ENCODE results near the gene LRR1. TPM values are rescaled to one million over a fixed set of nuclear protein-coding genes. Genes with fewer than 3 reads are reported as not detected.

Gene LRR1
- total and polyA plus RNA-seq, 9 of the 15 experiments (the other 6 are each of a cell fraction or from before 2014, with no cell fraction given), result 26.5 to 58.1 (median 31.8) TPM

DNA sequence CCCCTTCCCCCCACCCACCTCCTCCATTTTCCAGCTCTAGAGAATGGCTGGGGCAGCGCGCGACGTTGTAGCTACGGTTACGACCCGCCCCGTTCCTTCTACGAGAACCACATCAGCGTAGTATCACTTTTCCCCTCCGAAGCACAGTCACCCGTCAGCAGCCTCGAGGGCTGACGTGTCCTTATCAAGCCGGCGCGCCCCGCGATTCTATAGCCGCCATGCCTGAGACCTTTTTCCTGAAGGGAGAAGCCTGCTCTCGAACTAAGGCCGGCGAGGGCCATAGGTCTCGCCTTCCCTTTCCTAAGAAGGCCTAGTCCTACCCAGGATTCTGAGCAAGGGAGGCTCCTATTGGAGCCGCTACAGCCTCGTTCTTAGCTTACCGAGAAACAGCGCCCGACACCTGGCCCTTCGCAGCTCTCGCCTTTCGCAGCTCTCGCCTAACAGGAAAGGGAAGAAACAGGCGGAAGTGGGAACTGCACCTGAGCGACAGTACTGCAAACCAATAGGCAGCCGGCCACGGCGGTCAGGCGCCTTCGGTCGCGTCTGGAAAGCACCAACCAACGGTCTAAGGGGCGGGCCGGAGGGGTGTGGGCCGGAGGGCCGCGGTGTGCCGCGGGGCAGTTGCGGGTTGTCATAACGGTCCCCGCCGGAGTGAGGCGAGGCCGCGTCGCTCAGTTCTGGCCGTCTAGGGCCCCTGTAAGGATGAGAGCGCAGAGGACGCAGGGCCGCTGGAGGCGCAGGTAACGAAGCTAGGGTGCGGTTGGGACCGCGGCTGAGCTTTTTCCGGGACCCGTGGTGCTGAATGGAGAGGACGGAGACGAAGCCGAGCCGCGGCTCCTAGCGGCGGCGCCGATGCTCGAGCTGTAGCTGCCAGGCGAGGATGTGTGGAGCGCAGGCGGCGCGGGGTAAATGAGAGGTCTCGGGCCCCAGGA, 21.7 kb downstream of the LRR1 start, which contains the start of the genes MGAT2 and RPL36AL (continued):
- TF ChIP-seq MYC (IDR thresholded peaks at IDR 0.05; ENCODE audit: low read depth, low read length) (peak; percentile 45; the same call in 1 of the 2 replicates), MYC (CRISPR knock-in tag; IDR thresholded peaks at IDR 0.05; ENCODE audit: borderline replicate concordance, low read depth) (no peak; the same call in 1 of the 2 replicates), TBP (optimal IDR thresholded peaks at IDR 0.05; ENCODE audit: low read depth, low read length) (peak; percentile 92), NBN (IDR thresholded peaks at IDR 0.05; ENCODE audit: low read depth) (0 out of 2 replicates have a peak, but pooled peaks have one; percentile 26), ZNF584 (CRISPR knock-in tag; IDR thresholded peaks at IDR 0.05; ENCODE audit: low read depth) (no peak), ZNF134 (CRISPR knock-in tag; conservative IDR thresholded peaks at IDR 0.05) (no peak), SIN3B (IDR thresholded peaks at IDR 0.05; ENCODE audit: low read depth) (no peak), NR2C1 (IDR thresholded peaks at IDR 0.05) (no peak), NR2C1 (tag; IDR thresholded peaks at IDR 0.05) (no peak), TAF7 (tag; IDR thresholded peaks at IDR 0.05) (peak; percentile 67), MCM5 (IDR thresholded peaks at IDR 0.05; ENCODE audit: low read depth) (no peak), LARP7 (IDR thresholded peaks at IDR 0.05) (no peak)
- TF ChIP-seq, protein P1, sequence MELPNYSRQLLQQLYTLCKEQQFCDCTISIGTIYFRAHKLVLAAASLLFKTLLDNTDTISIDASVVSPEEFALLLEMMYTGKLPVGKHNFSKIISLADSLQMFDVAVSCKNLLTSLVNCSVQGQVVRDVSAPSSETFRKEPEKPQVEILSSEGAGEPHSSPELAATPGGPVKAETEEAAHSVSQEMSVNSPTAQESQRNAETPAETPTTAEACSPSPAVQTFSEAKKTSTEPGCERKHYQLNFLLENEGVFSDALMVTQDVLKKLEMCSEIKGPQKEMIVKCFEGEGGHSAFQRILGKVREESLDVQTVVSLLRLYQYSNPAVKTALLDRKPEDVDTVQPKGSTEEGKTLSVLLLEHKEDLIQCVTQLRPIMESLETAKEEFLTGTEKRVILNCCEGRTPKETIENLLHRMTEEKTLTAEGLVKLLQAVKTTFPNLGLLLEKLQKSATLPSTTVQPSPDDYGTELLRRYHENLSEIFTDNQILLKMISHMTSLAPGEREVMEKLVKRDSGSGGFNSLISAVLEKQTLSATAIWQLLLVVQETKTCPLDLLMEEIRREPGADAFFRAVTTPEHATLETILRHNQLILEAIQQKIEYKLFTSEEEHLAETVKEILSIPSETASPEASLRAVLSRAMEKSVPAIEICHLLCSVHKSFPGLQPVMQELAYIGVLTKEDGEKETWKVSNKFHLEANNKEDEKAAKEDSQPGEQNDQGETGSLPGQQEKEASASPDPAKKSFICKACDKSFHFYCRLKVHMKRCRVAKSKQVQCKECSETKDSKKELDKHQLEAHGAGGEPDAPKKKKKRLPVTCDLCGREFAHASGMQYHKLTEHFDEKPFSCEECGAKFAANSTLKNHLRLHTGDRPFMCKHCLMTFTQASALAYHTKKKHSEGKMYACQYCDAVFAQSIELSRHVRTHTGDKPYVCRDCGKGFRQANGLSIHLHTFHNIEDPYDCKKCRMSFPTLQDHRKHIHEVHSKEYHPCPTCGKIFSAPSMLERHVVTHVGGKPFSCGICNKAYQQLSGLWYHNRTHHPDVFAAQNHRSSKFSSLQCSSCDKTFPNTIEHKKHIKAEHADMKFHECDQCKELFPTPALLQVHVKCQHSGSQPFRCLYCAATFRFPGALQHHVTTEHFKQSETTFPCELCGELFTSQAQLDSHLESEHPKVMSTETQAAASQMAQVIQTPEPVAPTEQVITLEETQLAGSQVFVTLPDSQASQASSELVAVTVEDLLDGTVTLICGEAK (IDR thresholded peaks at IDR 0.05), result peak; percentile 89
- TF ChIP-seq, protein P1 (CRISPR knock-in tag; IDR thresholded peaks at IDR 0.05), result no peak
- TF ChIP-seq, protein P2, sequence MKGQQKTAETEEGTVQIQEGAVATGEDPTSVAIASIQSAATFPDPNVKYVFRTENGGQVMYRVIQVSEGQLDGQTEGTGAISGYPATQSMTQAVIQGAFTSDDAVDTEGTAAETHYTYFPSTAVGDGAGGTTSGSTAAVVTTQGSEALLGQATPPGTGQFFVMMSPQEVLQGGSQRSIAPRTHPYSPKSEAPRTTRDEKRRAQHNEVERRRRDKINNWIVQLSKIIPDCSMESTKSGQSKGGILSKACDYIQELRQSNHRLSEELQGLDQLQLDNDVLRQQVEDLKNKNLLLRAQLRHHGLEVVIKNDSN (CRISPR knock-in tag; IDR thresholded peaks at IDR 0.05), result peak; percentile 79
- TF ChIP-seq, protein P3, sequence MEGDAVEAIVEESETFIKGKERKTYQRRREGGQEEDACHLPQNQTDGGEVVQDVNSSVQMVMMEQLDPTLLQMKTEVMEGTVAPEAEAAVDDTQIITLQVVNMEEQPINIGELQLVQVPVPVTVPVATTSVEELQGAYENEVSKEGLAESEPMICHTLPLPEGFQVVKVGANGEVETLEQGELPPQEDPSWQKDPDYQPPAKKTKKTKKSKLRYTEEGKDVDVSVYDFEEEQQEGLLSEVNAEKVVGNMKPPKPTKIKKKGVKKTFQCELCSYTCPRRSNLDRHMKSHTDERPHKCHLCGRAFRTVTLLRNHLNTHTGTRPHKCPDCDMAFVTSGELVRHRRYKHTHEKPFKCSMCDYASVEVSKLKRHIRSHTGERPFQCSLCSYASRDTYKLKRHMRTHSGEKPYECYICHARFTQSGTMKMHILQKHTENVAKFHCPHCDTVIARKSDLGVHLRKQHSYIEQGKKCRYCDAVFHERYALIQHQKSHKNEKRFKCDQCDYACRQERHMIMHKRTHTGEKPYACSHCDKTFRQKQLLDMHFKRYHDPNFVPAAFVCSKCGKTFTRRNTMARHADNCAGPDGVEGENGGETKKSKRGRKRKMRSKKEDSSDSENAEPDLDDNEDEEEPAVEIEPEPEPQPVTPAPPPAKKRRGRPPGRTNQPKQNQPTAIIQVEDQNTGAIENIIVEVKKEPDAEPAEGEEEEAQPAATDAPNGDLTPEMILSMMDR (IDR thresholded peaks at IDR 0.05 in 2 of 3, conservative IDR thresholded peaks at IDR 0.05 in 1 of 3; ENCODE audit: insufficient read depth in 2 of 3, low read depth in 1 of 3, low read length in 3 of 3), result peak; percentile 5 to 35 (median 24); a peak in 2 of 6 replicates

Measured in K562 (cell line).